ENCODE results near the gene NUTM1.

The NUTM1 gene

GRCh38 chr15:34362047-34362773, 19.1 kb downstream of the NUTM1 start:
- DNase-seq (ENCODE audit: low read depth) = no peak
- no peak overlapping the region for H3K4me3 ChIP-seq (ENCODE audit: control insufficient read depth, low read depth, low read length)
- TF ChIP-seq CTCF (conservative IDR thresholded peaks at IDR 0.05; ENCODE audit: control insufficient read depth, insufficient read depth, low read depth, low read length) = no peak

- no peak for DNase-seq (ENCODE audit: low read depth)
- no peak overlapping the region for H3K4me3 ChIP-seq (ENCODE audit: control insufficient read depth, low read depth, low read length)
- no peak for TF ChIP-seq CTCF (conservative IDR thresholded peaks at IDR 0.05; ENCODE audit: control insufficient read depth, insufficient read depth, low read depth, low read length)
Measured at GRCh38 chr15:34364041-34364440, 20.9 kb downstream of the NUTM1 start.

- H3K4me3 ChIP-seq (ENCODE audit: control insufficient read depth, low read depth, low read length) = peak overlapping the region; percentile 87
Measured at GRCh38 chr15:34365091-34365825, 22.1 kb downstream of the NUTM1 start.

GRCh38 chr15:34365836-34366235, 22.7 kb downstream of the NUTM1 start:
- peak overlapping the region; percentile 87 for H3K4me3 ChIP-seq (ENCODE audit: control insufficient read depth, low read depth, low read length)
- TF ChIP-seq CTCF (conservative IDR thresholded peaks at IDR 0.05; ENCODE audit: control insufficient read depth, insufficient read depth, low read depth, low read length) = no peak
- no peak for DNase-seq (ENCODE audit: low read depth)

More at GRCh38 chr15:34365091-34365825, 22.1 kb downstream of the NUTM1 start:
- DNase-seq (ENCODE audit: low read depth) = no peak
- TF ChIP-seq CTCF (conservative IDR thresholded peaks at IDR 0.05; ENCODE audit: control insufficient read depth, insufficient read depth, low read depth, low read length) = no peak

- peak overlapping the region; percentile 87 for H3K4me3 ChIP-seq (ENCODE audit: control insufficient read depth, low read depth, low read length)
- peak; percentile 62 for DNase-seq (ENCODE audit: low read depth)
- TF ChIP-seq CTCF (conservative IDR thresholded peaks at IDR 0.05; ENCODE audit: control insufficient read depth, insufficient read depth, low read depth, low read length) = no peak
Measured at GRCh38 chr15:34366271-34367065, 23.4 kb downstream of the NUTM1 start.
